ENCODE data around the gene WDR62. TPM values are rescaled to one million over a fixed set of nuclear protein-coding genes. Genes with fewer than 3 reads are reported as not detected.

WDR62 gene
- total RNA-seq, 6 donors from 2014 or later: 1.00 to 7.6 (median 2.4) TPM

DNA sequence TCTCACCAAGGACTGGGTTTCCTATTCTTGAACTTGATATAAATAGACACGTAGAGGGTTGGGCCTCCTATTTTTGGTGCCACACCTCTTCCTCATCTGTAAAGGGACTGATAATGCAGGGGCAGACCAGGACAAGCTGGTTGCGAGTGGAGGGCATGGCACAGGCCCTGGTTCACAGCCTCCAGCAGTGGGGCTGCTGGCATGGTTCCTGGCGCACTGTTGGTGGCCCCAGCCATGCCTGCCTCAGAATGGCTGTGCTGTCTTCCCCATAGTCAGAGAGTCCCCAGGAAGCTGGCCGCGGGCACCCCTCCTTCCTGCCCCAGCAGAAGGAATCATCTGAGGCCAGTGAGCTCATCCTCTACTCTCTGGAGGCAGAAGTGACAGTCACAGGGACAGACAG lies 45.8 kb downstream of the WDR62 start:
- H3K4me1 ChIP-seq: peaks cover 0 to 7% (median 0%) of the 10 kb centered on the region in 4 donors
- no peaks in the 10 kb centered on the region for H3K27me3 ChIP-seq
- ATAC-seq (ENCODE audit: low FRiP score in 2 of 2): no peak
- peaks cover 0 to 15% (median 4%) of the 10 kb centered on the region in 4 donors for H3K36me3 ChIP-seq
- WGBS, 2 donors: 67 to 71% methylated on average over 2 to 5 of the region's 5 CpGs
- H3K4me3 ChIP-seq: no peak overlapping the region
- no peaks in the 10 kb centered on the region for H3K9me3 ChIP-seq
- no peak for TF ChIP-seq POLR2AphosphoS5 (IDR thresholded peaks at IDR 0.05)
- no peak for TF ChIP-seq POLR2A (IDR thresholded peaks at IDR 0.05)
- no peak for TF ChIP-seq EP300 (IDR thresholded peaks at IDR 0.05)
- TF ChIP-seq, protein P1, sequence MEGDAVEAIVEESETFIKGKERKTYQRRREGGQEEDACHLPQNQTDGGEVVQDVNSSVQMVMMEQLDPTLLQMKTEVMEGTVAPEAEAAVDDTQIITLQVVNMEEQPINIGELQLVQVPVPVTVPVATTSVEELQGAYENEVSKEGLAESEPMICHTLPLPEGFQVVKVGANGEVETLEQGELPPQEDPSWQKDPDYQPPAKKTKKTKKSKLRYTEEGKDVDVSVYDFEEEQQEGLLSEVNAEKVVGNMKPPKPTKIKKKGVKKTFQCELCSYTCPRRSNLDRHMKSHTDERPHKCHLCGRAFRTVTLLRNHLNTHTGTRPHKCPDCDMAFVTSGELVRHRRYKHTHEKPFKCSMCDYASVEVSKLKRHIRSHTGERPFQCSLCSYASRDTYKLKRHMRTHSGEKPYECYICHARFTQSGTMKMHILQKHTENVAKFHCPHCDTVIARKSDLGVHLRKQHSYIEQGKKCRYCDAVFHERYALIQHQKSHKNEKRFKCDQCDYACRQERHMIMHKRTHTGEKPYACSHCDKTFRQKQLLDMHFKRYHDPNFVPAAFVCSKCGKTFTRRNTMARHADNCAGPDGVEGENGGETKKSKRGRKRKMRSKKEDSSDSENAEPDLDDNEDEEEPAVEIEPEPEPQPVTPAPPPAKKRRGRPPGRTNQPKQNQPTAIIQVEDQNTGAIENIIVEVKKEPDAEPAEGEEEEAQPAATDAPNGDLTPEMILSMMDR (IDR thresholded peaks at IDR 0.05): no peak
- DNase-seq: no peak
- H3K27ac ChIP-seq: peak overlapping the region in 1 of 4 donors; percentile 11

DNA sequence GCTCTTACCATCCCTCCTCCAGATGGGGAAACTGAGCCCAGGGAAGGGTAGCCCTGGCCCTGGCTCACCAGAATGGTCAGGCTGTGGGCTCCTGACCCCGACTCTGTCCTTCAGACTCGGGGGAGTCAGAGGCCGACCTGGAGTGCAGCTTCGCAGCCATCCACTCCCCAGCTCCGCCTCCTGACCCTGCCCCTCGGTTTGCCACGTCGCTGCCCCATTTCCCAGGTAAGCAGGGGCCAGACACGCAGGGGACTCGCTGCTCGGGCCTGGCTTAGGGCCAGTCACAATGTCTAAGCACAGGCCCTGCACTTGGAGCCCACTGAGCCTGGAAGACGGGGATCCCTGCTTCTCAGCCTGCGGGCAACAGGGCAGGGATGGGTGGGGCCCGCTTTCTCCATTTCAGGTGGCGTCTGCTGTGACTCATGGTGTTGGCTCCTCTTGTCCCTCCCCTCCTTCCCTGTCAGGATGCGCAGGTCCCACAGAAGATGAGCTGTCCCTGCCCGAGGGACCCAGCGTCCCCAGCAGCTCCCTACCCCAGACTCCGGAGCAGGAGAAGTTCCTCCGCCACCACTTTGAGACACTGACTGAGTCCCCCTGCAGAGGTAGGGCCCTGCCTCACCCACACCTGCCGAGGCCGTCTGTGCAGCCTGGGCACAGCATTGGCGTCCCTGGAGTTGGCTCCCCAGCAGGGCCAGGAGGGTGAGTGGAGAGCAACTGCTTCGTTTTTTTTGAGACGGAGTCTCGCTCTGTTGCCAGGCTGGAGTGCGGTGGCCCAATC lies 47.0 kb downstream of the WDR62 start:
- no peak overlapping the region for H3K27ac ChIP-seq
- ATAC-seq (ENCODE audit: low FRiP score in 2 of 2) (no peak), DNase-seq (no peak)
- peaks cover 0 to 7% (median 0%) of the 10 kb centered on the region in 4 donors for H3K4me1 ChIP-seq
- H3K36me3 ChIP-seq: peaks cover 0 to 15% (median 4%) of the 10 kb centered on the region in 4 donors
- H3K27me3 ChIP-seq: no peaks in the 10 kb centered on the region
- WGBS, 2 donors: 86 to 89% methylated on average over 14 to 27 of the region's 27 CpGs
- no peaks in the 10 kb centered on the region for H3K9me3 ChIP-seq
- no peak overlapping the region for H3K4me3 ChIP-seq
- TF ChIP-seq POLR2AphosphoS5 (IDR thresholded peaks at IDR 0.05): no peak
- TF ChIP-seq, protein P1 (IDR thresholded peaks at IDR 0.05): no peak
- no peak for TF ChIP-seq POLR2A (IDR thresholded peaks at IDR 0.05)
- no peak for TF ChIP-seq EP300 (IDR thresholded peaks at IDR 0.05)

DNA sequence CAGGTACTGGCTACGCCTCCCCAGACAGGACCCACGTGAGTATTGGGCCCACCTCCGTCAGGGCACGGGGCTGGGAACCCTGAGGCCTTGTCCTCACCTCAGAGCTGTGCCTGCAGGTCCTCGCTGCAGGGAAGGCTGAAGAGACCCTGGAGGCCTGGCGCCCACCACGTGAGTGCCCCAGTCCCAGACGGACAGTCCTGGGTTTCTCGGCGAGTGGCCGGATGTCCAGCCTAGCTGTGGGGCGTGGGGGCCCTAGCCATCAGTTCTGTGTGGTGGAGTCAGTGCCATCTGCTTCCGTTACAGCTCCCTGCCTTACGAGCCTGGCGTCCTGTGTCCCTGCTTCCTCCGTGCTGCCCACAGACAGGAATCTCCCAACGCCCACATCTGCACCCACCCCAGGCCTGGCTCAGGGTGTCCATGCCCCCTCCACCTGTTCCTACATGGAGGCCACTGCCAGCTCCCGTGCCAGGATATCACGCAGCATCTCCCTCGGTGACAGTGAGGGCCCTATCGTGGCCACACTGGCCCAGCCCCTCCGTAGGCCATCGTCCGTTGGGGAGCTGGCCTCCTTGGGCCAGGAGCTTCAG lies 48.4 kb downstream of the WDR62 start:
- no peak for TF ChIP-seq EP300 (IDR thresholded peaks at IDR 0.05)
- TF ChIP-seq POLR2AphosphoS5 (IDR thresholded peaks at IDR 0.05): no peak
- TF ChIP-seq POLR2A (IDR thresholded peaks at IDR 0.05): no peak
- TF ChIP-seq, protein P1 (IDR thresholded peaks at IDR 0.05): no peak
- H3K36me3 ChIP-seq: peaks cover 0 to 15% (median 6%) of the 10 kb centered on the region in 4 donors
- DNase-seq (peak in 1 of 2 donors; percentile 74), ATAC-seq (ENCODE audit: low FRiP score in 2 of 2) (no peak)
- no peak overlapping the region for H3K4me3 ChIP-seq
- no peaks in the 10 kb centered on the region for H3K27me3 ChIP-seq
- 94 to 99% methylated on average over 12 to 23 of the region's 24 CpGs for WGBS, 2 donors
- peaks cover 0 to 7% (median 0%) of the 10 kb centered on the region in 4 donors for H3K4me1 ChIP-seq
- no peak overlapping the region for H3K27ac ChIP-seq
- H3K9me3 ChIP-seq: no peaks in the 10 kb centered on the region

DNA sequence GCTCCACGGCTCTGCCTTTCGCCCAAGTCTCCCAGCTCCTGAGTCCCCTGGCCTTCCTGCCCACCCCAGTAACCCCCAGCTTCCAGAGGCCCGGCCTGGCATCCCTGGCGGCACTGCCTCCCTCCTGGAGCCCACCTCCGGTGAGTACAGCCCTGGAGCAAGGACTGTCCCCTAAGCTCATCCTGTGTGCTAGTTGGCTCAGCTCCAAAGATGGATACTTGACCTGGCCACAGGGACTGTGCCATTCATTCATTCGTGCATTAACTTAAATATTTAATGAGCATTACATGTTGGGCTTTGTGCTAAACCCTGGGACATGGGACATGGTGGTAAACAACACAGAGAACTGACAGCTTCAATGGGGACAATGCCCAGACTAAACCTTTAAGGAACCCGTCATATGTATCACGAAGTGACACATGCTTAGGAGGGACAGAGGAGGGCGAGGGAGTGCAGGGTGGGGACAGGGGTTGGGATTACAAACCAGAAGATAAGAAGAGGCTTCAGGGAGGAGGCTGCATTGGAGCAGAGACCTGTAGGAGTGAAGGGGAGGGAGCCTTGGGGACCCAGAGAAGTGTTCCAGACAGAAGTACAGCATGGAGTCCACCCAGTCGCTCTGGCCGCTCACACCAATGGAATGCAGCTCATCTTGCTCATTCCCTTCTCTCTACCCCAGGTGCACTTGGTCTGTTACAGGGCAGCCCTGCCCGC lies 49.3 kb downstream of the WDR62 start:
- ATAC-seq (ENCODE audit: low FRiP score in 2 of 2) (no peak), DNase-seq (no peak)
- H3K4me1 ChIP-seq: peaks cover 0 to 7% (median 0%) of the 10 kb centered on the region in 4 donors
- TF ChIP-seq EP300 (IDR thresholded peaks at IDR 0.05): no peak
- TF ChIP-seq POLR2AphosphoS5 (IDR thresholded peaks at IDR 0.05): no peak
- TF ChIP-seq POLR2A (IDR thresholded peaks at IDR 0.05): no peak
- TF ChIP-seq, protein P1 (IDR thresholded peaks at IDR 0.05): no peak
- 91 to 98% methylated on average over 9 to 12 of the region's 12 CpGs for WGBS, 2 donors
- H3K27me3 ChIP-seq: no peaks in the 10 kb centered on the region
- H3K9me3 ChIP-seq: no peaks in the 10 kb centered on the region
- no peak overlapping the region for H3K4me3 ChIP-seq
- peaks cover 0 to 15% (median 6%) of the 10 kb centered on the region in 4 donors for H3K36me3 ChIP-seq
- H3K27ac ChIP-seq: no peak overlapping the region
